Stimulated activated CD4-positive, alpha-beta T cell treated with anti-CD3 and anti-CD28 coated beads, Interleukin-15, amount 100 ng/mL, for 1 hour (primary cell): Measurements from ENCODE around the gene ARHGEF17.

Experiments
- DNase-seq, 2 donors: peaks; one replicate each; pipeline ENCODE4 v3.0.0-alpha.2; 2020; ENCODE audit warnings: low read depth in 1 of 2, low spot score in 1 of 2

The ARHGEF17 gene

DNA sequence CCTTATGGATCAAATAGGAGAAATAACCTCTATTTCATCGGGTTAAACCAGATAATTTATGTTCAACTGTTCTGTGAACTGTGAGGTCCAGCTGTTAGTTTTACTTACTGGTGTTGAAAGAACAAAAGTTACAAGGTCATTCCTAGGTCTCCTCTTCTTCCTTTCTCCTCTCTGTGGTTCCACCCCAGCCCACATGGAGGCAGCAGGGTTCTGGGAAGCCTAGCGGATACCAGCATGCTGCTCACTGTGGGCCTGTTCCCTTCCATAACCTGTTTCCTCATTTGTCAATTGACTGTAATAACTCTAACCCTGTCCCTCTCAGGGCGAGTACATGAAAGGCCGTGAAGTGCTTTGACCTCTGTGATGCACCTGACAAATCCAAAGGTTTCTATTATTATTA is 96.0 kb downstream of the ARHGEF17 start:
- DNase-seq: no peak

DNA sequence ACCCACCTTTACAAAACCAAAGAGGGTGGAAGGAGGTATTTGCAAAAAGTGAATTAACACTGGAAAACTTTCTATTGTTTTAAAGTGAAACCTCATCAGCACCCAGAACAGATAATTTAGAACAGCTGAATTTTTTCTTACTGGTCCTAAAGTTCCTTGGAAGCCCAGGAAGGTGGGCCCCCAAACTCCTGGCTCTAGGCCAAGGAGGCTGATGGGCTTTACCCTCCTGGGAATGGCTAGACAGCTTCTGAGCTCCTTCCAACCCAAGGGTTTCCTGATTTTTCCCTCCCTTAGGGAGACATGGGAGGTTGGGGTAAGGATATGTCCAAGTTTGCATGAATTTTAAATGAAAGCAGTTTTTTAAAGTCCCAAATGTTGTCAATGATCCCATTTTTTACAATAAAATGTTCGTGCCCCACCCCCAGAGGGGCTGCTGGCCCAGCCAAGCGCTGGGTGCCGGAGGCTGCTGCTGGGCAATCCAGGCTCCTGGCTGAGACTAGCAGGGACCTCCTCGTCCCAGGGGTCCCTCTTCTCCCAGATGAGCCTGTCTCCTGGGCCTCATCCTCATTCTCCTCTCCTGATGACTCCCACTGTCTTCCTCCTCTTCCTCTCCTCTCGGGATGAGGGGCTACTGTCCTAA is 96.5 kb downstream of the ARHGEF17 start:
- no peak for DNase-seq

DNA sequence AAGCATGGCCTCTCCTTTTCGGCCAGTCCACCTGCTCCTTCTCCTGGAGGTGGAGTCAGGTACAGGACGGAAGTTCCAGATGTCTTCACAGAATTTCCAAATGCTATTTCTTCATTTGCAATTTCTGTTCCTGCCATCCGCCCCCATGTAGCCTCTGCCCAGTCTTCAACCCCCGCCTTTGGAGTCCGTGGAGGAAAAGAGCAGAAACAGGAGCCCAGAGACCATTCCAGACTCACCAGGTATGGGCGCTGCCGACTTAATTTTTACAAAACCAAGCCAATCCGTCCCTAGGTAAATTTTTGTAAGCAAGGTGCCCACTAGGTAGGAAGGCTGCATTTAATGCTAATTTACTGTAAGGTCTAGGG is 97.1 kb downstream of the ARHGEF17 start:
- DNase-seq: no peak

DNA sequence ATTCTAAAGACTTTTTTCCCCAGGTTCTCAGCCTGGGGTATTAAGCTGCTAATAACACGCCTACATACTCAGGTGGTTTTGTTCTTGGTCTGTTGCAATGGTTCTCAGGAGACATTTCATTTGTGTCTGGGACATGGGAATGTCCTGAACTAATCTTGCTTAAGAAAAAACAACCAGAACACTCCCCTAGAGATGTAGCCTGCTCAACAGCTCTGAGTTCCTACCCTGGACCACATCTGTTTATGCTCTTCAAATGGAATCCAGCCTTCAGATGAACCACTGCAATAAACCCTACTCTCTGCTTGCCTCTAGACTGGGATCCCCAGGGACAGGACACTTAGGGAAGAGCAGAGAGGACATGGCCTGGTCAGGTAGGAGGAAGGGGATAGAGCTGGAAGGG is 98.1 kb downstream of the ARHGEF17 start:
- no peak for DNase-seq

DNA sequence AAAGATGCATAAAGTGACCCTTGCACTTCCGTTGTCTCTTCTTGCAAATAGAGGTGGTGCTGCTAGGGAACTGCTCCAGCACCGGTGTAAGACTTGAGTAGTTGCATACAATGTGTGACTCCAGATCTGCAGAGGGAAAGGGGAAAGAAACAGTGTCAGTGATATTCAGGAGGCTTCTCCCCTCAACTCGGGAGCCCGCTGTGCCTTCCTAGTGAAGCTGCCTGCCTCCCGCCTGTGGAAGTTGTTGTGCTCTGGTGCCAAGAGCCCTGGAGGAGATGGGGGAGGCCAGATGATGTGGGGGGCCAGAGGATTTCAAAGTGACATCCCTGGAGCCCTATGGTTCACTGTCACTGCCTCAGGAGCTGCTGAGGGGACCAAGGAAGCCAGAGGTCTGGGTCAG is 98.5 kb downstream of the ARHGEF17 start:
- DNase-seq: no peak

DNA sequence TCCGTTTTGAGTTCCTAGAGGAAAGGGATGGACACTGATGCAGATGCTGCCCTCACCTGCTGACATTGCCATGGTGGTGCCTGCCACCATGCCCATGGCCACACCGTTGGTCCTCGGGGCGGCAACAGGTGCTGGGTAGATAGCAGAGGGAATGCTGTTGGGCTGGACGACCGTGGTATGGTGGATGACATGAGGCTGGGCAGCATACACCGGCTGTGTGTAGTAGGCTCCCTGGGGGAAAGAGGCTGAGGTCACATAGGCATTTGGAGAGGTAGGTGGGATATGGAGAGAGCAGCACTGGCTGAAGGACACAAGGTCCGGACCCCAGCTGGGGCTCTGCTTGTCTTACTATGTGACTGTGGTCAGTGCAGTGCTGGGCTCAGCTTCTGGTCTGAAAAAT is 101.4 kb downstream of the ARHGEF17 start:
- DNase-seq: no peak

DNA sequence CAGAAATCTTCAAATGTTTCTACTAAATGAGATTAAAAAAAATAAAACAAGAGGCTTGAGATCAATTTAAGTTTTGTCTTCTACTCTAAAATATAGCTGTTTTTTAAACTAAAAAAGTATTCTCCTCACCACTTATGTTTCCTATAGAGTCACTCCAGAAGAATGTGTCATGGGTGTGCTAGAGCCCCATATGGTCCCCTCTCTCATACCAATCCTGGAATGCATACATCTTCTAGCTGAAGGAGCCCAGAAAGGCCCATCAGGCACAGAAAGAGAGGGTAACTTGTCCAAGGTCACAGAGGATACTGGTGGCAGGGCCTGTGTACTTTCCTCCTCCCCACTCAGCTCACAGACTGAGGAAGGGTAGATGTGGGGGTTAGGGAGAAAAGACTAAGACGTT is 102.6 kb downstream of the ARHGEF17 start:
- no peak for DNase-seq

DNA sequence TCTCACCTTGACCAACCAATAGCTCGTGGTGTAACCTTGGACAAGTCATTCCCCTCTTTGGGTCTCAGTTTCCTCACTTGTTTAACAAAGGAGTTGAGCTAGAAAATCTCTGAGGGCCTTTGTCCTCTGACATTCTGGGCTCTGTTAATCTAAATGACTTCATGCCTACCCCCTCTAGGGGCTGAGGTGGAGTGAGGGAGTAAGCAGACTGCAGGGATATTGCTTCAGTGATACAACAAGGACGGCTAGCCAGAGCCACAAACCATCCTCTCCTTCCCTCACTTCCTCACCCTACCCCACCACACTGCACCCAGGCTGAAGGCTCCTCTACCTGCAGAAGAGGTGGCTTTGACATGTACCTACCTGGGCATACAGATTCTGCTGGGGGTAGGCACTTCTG is 103.0 kb downstream of the ARHGEF17 start:
- DNase-seq: no peak

DNA sequence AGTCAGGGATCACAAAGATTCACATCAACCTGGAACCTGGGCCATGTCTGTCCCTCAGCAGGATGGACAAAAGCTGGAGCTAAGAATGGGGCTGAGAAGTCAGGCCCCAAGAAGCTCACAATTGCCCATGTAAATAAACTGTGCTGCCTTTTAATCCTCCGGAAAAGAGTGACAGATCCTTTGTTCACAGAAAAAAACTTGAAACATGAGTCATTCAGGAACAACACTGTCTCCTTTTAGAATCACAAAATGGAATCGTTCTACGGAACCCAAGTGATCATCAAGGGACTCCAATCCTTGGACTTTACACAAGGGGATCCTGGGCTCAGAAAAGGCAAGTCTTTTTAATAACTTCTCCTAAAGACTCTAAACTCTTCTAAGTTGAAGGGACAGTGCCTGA is 104.2 kb downstream of the ARHGEF17 start:
- DNase-seq: no peak

DNA sequence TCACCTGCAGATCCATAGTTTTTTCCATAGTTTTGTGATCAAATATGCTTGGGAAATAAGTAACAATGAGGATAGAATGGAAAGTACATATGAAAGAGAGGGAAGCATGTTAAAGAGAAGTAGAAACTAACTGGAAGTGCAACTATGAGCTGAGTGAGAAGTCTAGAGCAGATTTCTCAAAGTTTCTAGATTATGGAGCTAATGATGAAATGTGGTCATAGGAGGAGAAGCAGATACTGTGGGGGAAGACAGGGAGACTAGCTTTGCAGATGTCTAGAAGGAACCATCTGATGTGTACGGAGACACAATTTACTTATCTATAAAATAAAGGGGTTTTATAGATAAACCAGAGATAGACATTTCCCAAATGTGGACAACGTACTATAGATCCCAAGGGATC is 105.2 kb downstream of the ARHGEF17 start:
- DNase-seq: no peak

DNA sequence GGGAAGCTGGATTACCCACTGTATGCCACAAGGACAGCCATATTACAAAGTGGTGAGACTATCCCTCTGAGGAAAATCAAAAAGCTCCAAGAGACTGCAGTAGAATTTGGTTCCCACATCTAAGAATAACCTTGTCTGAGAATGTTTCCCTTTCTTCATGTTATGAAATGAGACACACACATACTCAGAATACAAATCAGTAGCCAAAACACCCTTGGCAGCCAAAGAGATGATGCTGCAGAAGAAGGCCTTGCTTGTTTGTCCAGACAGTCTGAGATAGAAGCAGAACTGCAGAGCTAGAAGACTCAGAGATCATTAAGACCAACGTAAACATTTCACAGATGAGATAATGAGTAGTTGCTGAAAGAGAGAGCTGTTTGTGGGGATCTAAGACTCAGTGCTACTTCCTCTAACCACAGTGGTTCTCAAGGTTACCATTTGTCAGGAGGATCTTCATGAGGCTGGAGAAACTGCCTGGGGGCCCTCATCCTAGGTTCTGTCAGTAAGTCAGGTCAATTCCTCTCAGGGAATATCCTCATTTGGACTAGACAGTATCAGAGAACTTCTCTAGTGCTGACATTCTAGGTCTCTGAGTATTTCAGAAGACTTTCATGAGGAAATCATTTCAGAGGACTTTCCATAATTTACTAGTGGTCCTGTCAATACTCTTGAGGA is 107.0 kb downstream of the ARHGEF17 start:
- no peak for DNase-seq

DNA sequence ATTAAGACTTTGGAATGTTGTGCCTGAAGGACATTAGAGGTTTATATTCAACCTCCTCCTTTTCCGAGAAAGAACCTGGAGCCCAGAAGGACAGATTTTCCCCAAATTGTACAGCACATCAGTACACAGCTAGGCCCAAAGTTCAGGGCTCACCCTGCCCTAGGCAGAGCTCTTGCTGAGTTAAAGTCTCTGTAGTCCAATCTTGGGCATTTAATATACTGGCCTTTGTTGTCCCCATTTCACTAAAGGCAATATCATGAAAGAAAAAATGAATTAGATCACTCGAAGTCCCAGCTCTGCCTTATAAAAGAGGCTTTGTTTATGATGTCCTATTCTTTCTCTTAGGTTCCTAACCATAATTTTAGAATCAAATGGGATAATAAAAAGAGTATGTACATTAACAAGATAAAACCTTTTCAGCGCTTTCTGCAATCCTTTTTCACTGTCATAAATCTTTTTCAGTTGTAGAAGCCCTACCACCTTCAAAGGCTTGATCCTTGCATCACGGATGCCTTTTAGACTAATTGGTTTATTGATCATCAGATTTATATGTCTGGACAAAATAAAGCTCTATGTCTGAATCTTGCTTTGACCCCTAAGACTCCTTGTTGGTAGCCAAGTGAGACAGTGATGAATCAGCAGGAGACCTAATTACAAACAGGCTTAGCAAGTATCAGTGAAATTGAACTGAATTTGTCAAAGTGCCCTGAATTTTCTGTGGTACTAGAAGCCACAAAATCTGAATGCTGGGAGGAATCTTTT is 108.0 kb downstream of the ARHGEF17 start:
- no peak for DNase-seq

DNA sequence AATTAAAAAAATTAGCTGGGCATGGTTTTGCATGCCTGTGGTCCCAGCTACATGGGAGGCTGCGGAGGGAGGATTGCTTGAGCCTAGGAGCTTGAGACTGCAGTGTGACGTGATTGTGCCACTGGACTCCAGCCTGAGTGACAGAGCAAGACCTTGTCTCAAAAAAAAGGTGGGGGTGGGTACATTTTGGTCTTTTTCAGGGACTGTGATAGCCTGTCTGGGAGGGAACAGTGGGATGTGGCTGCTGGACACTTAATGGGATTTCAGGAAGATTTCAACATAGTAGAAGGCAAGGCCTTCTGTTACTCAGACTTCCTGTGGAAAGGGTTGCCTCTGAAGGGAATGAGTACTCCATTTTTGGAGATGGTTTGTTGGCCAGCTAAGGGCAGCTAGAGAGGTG is 108.7 kb downstream of the ARHGEF17 start:
- no peak for DNase-seq
